ENCODE measurements around the gene WHAMM.

DNA sequence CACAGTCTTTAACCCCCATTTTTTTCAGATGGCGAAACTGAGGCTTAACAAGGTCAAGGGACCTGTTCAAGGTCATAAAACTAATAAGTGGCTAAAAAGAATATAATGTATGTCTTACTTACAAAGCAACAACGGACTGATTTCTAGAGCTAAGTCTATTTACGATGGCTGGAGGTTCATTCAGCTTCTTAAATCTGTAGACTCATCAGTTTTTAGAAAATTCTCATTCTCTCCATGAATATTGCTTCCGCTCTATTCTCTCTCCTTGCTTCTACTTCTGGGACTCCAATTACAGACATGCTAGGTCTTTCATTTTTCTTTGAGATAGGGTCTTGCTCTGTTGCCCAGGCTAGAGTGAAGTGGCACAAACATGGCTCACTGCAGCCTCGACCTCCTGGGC, 68.9 kb downstream of the WHAMM start:
- TF ChIP-seq, protein P1, sequence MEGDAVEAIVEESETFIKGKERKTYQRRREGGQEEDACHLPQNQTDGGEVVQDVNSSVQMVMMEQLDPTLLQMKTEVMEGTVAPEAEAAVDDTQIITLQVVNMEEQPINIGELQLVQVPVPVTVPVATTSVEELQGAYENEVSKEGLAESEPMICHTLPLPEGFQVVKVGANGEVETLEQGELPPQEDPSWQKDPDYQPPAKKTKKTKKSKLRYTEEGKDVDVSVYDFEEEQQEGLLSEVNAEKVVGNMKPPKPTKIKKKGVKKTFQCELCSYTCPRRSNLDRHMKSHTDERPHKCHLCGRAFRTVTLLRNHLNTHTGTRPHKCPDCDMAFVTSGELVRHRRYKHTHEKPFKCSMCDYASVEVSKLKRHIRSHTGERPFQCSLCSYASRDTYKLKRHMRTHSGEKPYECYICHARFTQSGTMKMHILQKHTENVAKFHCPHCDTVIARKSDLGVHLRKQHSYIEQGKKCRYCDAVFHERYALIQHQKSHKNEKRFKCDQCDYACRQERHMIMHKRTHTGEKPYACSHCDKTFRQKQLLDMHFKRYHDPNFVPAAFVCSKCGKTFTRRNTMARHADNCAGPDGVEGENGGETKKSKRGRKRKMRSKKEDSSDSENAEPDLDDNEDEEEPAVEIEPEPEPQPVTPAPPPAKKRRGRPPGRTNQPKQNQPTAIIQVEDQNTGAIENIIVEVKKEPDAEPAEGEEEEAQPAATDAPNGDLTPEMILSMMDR (IDR thresholded peaks at IDR 0.05), result no peak
- no peak for TF ChIP-seq POLR2A (IDR thresholded peaks at IDR 0.05)
